K562 (cell line): ENCODE measurements around the gene PLIN5. TPM values are rescaled to one million over a fixed set of nuclear protein-coding genes. Genes with fewer than 3 reads are reported as not detected.

Experiments used
- CCNT2 ChIP-seq: IDR thresholded peaks from 2 replicates; pipeline ENCODE4 v1.6.1; 2011; ENCODE audit warnings: borderline replicate concordance, low read depth, mild to moderate bottlenecking, moderate library complexity, mixed read lengths, low read length; ENCODE audit not compliant: insufficient read length; ENCODE audit errors: extremely low read depth
- DPF2 ChIP-seq: fragments of 450-650 bp; IDR thresholded peaks from 2 replicates; pipeline ENCODE4 v1.6.1; 2016
- ESRRB ChIP-seq: fragments of 250-450 bp; sonication (Bioruptor Pico); IDR thresholded peaks from 2 replicates; pipeline ENCODE4 v1.5.0; 2020; ENCODE audit warnings: mild to moderate bottlenecking, moderate library complexity, borderline replicate concordance
- FOXJ3 ChIP-seq: sonication (generic); formaldehyde crosslinking; IDR thresholded peaks from 2 replicates; pipeline ENCODE4 v1.4.0; 2020; ENCODE audit warnings: mild to moderate bottlenecking, missing genetic modification reagents
- FOXP1 ChIP-seq: sonication (generic); formaldehyde crosslinking; IDR thresholded peaks from 2 replicates; pipeline ENCODE4 v1.8.0; 2022; ENCODE audit warnings: mild to moderate bottlenecking, missing genetic modification reagents
- GABPB1 ChIP-seq: sonication (generic); formaldehyde crosslinking; IDR thresholded peaks from 2 replicates; pipeline ENCODE4 v1.8.0; 2022; ENCODE audit warnings: mild to moderate bottlenecking, missing genetic modification reagents
- HDGF ChIP-seq: fragments of 450-650 bp; IDR thresholded peaks from 2 replicates; pipeline ENCODE4 v1.6.1; 2016
- IRF1 ChIP-seq: sonication (generic); formaldehyde crosslinking; IDR thresholded peaks from 2 replicates; pipeline ENCODE4 v1.8.0; 2022; ENCODE audit warnings: missing genetic modification reagents, mild to moderate bottlenecking, borderline replicate concordance
- KLF1 ChIP-seq: fragments of 450-650 bp; IDR thresholded peaks from 2 replicates; pipeline ENCODE4 v1.6.1; 2016; ENCODE audit warnings: missing genetic modification characterization, missing compliant biosample characterization
- MAFF ChIP-seq: IDR thresholded peaks from 2 replicates; pipeline ENCODE4 v1.6.1; 2012; ENCODE audit warnings: low read length, improper control_type of control experiment
- MIER1 ChIP-seq: fragments of 450-650 bp; IDR thresholded peaks from 2 replicates; pipeline ENCODE4 v1.6.1; 2016; ENCODE audit warnings: antibody characterized with exemption, mild to moderate bottlenecking, low read depth
- MTA2 ChIP-seq: fragments of 450-650 bp; IDR thresholded peaks from 2 replicates; pipeline ENCODE4 v1.6.1; 2016; ENCODE audit warnings: low read depth
- NCOA4 ChIP-seq: fragments of 450-650 bp; IDR thresholded peaks from 2 replicates; pipeline ENCODE4 v1.6.1; 2018; ENCODE audit warnings: mild to moderate bottlenecking; ENCODE audit not compliant: partially characterized antibody
- PCBP2 ChIP-seq: fragments of 200-400 bp; formaldehyde crosslinking; IDR thresholded peaks from 2 replicates; pipeline ENCODE4 v1.6.1; 2018; ENCODE audit warnings: low read length, low read depth, mild to moderate bottlenecking, moderate library complexity; ENCODE audit not compliant: poor library complexity, severe bottlenecking
- PHF21A ChIP-seq: fragments of 450-650 bp; IDR thresholded peaks from 2 replicates; pipeline ENCODE4 v1.6.1; 2017; ENCODE audit warnings: low read depth, borderline replicate concordance
- PTTG1 ChIP-seq: fragments of 450-650 bp; IDR thresholded peaks from 2 replicates; pipeline ENCODE4 v1.6.1; 2016; ENCODE audit warnings: low read depth, mild to moderate bottlenecking, missing genetic modification characterization, missing compliant biosample characterization
- SAFB2 ChIP-seq: fragments of 200-400 bp; formaldehyde crosslinking; IDR thresholded peaks from 2 replicates; pipeline ENCODE4 v1.6.1; 2018; ENCODE audit warnings: borderline replicate concordance, low read length, low read depth, moderate library complexity; ENCODE audit not compliant: severe bottlenecking
- SMARCA4 ChIP-seq: fragments of 450-650 bp; IDR thresholded peaks from 2 replicates; pipeline ENCODE4 v1.6.1; 2016
- TAF1 ChIP-seq: IDR thresholded peaks from 2 replicates; pipeline ENCODE4 v1.6.1; 2011; ENCODE audit warnings: mild to moderate bottlenecking, low read length, moderate library complexity; ENCODE audit not compliant: insufficient read depth, control insufficient read depth, severe bottlenecking; ENCODE audit errors: extremely low read depth
- TFAM ChIP-seq: fragments of 250-450 bp; sonication (Bioruptor Pico); conservative IDR thresholded peaks from 2 replicates; pipeline ENCODE4 v1.5.0; 2021; ENCODE audit warnings: mild to moderate bottlenecking, moderate library complexity
- THRA ChIP-seq: fragments of 450-650 bp; IDR thresholded peaks from 2 replicates; pipeline ENCODE4 v1.6.1; 2017; ENCODE audit warnings: mild to moderate bottlenecking, moderate library complexity
- ZNF212 ChIP-seq: fragments of 450-650 bp; formaldehyde crosslinking; IDR thresholded peaks from 2 replicates; pipeline ENCODE4 v1.4.0; 2020; ENCODE audit warnings: mild to moderate bottlenecking
- ZNF232 ChIP-seq: sonication (generic); formaldehyde crosslinking; IDR thresholded peaks from 2 replicates; pipeline ENCODE4 v1.8.0; 2022; ENCODE audit warnings: mild to moderate bottlenecking, missing genetic modification reagents
- ZNF263 ChIP-seq: sonication (generic); formaldehyde crosslinking; IDR thresholded peaks from 2 replicates; pipeline ENCODE4 v1.8.0; 2022; ENCODE audit warnings: mild to moderate bottlenecking, missing genetic modification reagents, borderline replicate concordance
- ZNF41 ChIP-seq: fragments of 250-450 bp; sonication (Bioruptor Pico); conservative IDR thresholded peaks from 2 replicates; pipeline ENCODE4 v1.4.0; 2020; ENCODE audit warnings: mild to moderate bottlenecking
- ZNF699 ChIP-seq: fragments of 250-450 bp; sonication (Bioruptor Pico); IDR thresholded peaks from 2 replicates; pipeline ENCODE4 v1.8.0; 2021; ENCODE audit warnings: mild to moderate bottlenecking, moderate library complexity; ENCODE audit not compliant: insufficient replicate concordance
- polyA plus RNA-seq, 8 experiments: library from polyadenylated mRNA; depleted of rRNA in 4 of 8; stranded (reverse) in 5 of 8; unstranded in 3 of 8; fragments of >200 nt; fragmentation: Nextera tagmentation in 2 of 8; fragmentation: Illumina TruSeq in 1 of 8; extraction: Ambion mirVana in 2 of 8; extraction: Trizol in 1 of 8; gene quantifications; 2 replicates each; pipeline versions ENCODE4 v1.2.1 to v1.2.3, GENCODE V29; 2011 to 2014; ENCODE audit warnings: inconsistent platforms in 1 of 8, missing spikeins in 1 of 8
- total RNA-seq, 7 experiments: library from RNA; depleted of rRNA in 6 of 7; stranded (reverse); fragments of >200 nt in 6 of 7; fragmentation: Illumina TruSeq in 2 of 7; extraction: Trizol in 2 of 7; gene quantifications; 2 replicates each; pipeline versions ENCODE4 v1.2.1 to v1.2.3, GENCODE V29; 2011 to 2021; ENCODE audit warnings: low replicate concordance in 1 of 7
- TF ChIP-seq, protein P1 (sequence below): sonication (generic); formaldehyde crosslinking; IDR thresholded peaks from 2 replicates; pipeline ENCODE4 v1.8.0; 2022; ENCODE audit warnings: mild to moderate bottlenecking, low read depth, missing genetic modification reagents

The PLIN5 gene
- total and polyA plus RNA-seq, 9 of the 15 experiments (the other 6 are each of a cell fraction or from before 2014, with no cell fraction given): 0.04 to 1.3 (median 0.50) TPM

- TF ChIP-seq KLF1 (tag) (no peak), ESRRB (CRISPR knock-in tag) (no peak), MIER1 (no peak), SAFB2 (no peak), FOXP1 (CRISPR knock-in tag) (no peak), THRA (no peak), ZNF232 (CRISPR knock-in tag) (no peak), ZNF699 (CRISPR knock-in tag) (no peak), GABPB1 (CRISPR knock-in tag) (0 out of 2 replicates have a peak, but pooled peaks have one; percentile 62), MAFF (no peak), SMARCA4 (0 out of 2 replicates have a peak, but pooled peaks have one; percentile 20), IRF1 (no peak), ZNF212 (CRISPR knock-in tag) (no peak), PTTG1 (no peak), NCOA4 (peak; percentile 75), PCBP2 (no peak), FOXJ3 (CRISPR knock-in tag) (no peak), ZNF263 (no peak), TFAM (no peak), MTA2 (no peak), ZNF41 (CRISPR knock-in tag) (no peak), HDGF (peak; percentile 100), TAF1 (no peak), CCNT2 (no peak), PHF21A (no peak), DPF2 (peak; percentile 33; the same call in 1 of the 2 replicates)
- TF ChIP-seq, protein P1, sequence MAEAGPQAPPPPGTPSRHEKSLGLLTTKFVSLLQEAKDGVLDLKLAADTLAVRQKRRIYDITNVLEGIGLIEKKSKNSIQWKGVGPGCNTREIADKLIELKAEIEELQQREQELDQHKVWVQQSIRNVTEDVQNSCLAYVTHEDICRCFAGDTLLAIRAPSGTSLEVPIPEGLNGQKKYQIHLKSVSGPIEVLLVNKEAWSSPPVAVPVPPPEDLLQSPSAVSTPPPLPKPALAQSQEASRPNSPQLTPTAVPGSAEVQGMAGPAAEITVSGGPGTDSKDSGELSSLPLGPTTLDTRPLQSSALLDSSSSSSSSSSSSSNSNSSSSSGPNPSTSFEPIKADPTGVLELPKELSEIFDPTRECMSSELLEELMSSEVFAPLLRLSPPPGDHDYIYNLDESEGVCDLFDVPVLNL (CRISPR knock-in tag): no peak
These were observed 41.3 kb upstream of the PLIN5 start (continued) for GRCh38 chr19:4576016-4576933.
